Stimulated activated CD4-positive, alpha-beta T cell treated with anti-CD3 and anti-CD28 coated beads, Interleukin-4, amount 100 ng/mL, for 24 hours (primary cell): Measurements from ENCODE around the gene POU4F3.

Experiments used
- DNase-seq: peaks from one replicate; pipeline ENCODE4 v3.0.0-alpha.2; 2020

The POU4F3 gene

GRCh38 chr5:146340260-146341081, 1.8 kb downstream of the POU4F3 start:
- peak; percentile 16 for DNase-seq

DNA sequence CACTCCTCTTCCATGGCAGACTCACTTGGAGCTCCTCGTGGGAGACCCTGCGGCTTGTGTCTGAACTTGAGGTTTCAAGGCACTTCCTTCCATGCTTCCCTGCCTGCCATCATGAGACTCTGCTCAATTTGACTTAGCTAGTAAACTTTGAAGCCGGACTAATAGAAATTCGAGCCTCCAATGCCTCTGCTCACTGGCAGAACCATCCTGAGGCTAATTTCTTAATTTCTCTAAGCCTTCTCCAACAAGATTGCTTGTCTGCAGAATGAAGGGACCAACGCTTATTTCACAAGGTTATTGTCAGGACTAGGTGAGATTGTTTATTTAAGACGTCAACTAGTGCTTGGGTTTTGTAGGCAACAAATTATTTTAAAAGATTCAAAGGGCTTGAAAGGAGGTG, 3.2 kb downstream of the POU4F3 start:
- no peak for DNase-seq

GRCh38 chr5:146342519-146342881, 3.9 kb downstream of the POU4F3 start:
- DNase-seq, result no peak

GRCh38 chr5:146342882-146343865, 4.5 kb downstream of the POU4F3 start:
- no peak for DNase-seq

- no peak for DNase-seq
Observed at GRCh38 chr5:146344155-146345118, 5.8 kb downstream of the POU4F3 start.

GRCh38 chr5:146345240-146345577, 6.6 kb downstream of the POU4F3 start:
- no peak for DNase-seq

DNA sequence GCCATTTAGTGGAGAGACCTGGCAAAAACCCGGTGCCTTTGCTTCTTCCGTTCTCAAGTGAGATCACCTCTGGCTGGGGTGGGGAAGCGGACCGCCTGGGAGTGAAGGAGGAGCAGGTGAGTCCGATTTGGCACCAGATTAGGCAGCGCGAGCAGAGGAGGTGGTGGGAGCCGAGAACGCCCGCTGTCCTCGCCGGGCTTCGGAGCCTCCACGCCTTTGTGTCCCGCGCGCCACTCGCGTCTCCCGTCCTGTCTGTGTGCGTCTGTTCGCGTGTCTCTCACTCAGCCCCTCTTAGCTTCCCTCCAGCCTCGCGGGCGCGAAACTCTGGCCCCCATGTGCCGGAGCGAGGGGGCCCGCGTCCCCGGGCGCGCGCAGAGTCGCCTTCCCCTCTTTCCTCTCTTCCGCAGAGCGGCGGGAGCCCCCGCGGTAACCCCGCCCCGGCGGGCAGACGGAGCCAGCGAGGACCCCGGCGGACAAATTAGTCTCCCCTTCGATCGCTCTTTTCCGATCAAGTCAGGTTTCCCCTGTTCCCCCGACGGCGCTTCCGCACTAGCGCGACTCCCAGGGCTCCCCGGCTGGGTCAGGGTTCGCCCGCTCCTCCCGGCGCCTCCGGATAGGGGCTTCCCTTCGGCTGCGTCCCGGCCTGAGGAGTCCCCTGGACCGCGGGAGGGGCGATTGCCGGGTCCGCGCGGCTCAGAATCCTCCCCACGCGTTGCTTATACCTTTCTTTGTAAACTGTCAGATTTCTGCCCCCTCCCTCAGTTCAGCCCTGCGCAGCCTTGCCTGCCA, 7.1 kb downstream of the POU4F3 start:
- DNase-seq, result no peak

GRCh38 chr5:146357126-146357525, 18.5 kb downstream of the POU4F3 start:
- no peak for DNase-seq

- DNase-seq, result no peak
Observed at GRCh38 chr5:146359836-146360235, 21.2 kb downstream of the POU4F3 start.

- DNase-seq, result no peak
Observed at GRCh38 chr5:146363161-146363874, 24.7 kb downstream of the POU4F3 start.

GRCh38 chr5:146365618-146366017, 27.0 kb downstream of the POU4F3 start:
- no peak for DNase-seq

DNA sequence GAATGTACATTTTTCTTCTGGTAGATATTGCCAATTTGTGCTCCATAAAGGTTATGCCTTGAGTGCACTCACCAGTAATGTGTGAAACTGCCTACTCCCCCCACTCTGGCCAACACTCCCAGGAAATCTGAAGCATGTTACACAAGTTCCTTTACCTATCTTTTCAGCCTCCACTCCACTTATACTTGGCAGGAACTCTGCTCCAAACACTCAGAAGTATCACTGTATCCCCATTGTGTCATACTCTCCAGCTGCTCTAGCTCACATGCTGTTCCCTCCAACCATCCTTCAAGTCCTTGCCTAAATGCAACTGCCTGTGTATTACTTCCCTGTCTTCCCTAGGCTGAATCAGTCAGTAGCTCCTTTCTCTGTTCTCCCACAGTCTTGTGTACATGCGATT, 28.3 kb downstream of the POU4F3 start:
- DNase-seq, result no peak

- no peak for DNase-seq
Observed at GRCh38 chr5:146368137-146368536, 29.5 kb downstream of the POU4F3 start.

DNA sequence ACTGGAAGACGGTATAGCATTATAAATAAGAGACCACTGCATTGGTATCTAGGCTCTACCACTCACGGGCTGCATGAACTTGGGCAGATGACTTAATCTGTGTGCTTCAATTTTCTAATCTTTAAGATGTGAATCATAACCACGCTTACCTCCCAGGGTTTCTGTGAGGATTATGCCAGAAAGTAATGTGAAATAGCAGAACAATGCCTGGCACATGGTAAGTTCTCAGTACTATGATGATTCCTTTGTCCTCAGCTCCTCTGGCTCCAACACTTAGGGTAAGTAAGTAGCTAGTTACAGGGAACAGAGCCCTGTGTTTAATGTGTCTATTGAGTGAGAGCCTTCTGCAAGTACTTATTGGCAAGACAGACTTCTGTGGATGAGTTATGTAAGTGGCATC, 31.1 kb downstream of the POU4F3 start:
- DNase-seq, result no peak

GRCh38 chr5:146376821-146377220, 38.2 kb downstream of the POU4F3 start:
- no peak for DNase-seq

DNA sequence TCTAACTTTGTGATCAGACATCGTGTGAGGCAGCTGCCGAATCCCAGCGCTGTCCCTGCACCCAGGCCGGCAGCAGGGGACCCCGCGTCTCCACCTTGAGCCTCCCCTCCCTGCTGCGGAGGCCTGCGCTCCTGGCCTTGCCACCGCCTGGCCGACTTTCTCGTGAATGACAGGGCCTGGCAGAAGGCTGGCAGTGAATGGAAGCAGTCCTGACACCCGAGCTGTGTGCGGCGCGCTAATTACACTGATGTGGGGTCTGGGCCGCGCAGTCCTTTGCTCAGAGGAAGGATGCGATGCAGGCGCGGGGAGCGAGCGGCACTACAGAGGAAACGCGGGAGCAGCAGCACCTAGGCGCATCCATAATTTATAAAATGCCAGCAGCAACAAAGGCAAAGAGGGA, 40.3 kb downstream of the POU4F3 start:
- no peak for DNase-seq

- no peak for DNase-seq
Observed at GRCh38 chr5:146380714-146381113, 42.1 kb downstream of the POU4F3 start.

GRCh38 chr5:146388386-146388785, 49.7 kb downstream of the POU4F3 start:
- no peak for DNase-seq

GRCh38 chr5:146390469-146390868, 51.8 kb downstream of the POU4F3 start:
- DNase-seq, result no peak
